GM21723 (cell line): ENCODE measurements around the gene SCUBE1.
"Not testable (repeated sequence)": the region's sequence is repeated elsewhere in the genome, so short reads cannot be mapped to it uniquely, and the experiment has no call there.

Experiments
- ATAC-seq: cut with Tn5 transposase; IDR thresholded peaks from one replicate; pipeline ENCODE4 v1.9.1; 2021; ENCODE audit warnings: mild to moderate bottlenecking, moderate library complexity; ENCODE audit not compliant: unreplicated experiment

The SCUBE1 gene

GRCh38 chr22:43360576-43360975 is 17.4 kb upstream of the SCUBE1 start:
- no peak for ATAC-seq

DNA sequence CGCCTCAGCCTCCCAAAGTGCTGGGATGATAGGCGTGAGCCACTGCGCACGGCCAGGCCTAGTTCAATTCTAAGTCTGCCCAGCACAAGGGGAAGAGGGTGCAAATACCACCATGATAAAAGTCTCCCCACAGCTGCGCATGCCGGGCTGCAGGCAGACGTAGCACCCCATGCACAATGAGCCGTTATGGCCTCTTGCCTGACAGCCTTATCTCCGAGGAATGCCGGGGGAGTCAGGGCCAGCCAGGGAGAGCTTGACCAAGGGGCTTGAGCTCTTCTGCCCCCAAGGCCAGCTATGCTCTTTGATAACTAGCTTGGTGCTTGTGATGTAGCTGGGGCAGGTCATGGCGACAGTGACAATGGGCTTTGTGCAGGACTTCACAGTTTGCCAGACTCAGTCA is 13.7 kb upstream of the SCUBE1 start:
- no peak for ATAC-seq

- not testable (repeated sequence) for ATAC-seq
These were observed 12.5 kb upstream of the SCUBE1 start for GRCh38 chr22:43355688-43356087.

DNA sequence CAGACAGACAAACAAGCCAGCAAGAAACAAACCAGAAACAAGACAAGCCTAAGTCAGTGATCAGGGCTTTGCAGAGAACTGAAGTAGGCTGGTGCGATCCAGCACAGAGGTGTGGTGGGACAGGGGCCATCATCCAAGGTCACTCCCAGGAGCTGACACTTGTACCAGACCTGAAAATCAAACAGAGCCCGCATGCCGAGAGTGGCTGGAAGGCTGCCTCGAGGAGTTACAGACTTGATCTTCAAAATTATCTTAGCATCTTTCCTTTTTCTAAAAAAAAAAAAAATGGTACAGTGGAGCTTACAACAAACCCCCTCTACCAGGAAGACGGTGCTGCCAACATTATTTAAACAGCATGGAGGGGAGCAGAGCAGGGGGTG is 8.8 kb upstream of the SCUBE1 start:
- no peak for ATAC-seq

- ATAC-seq = no peak
These were observed 6.5 kb upstream of the SCUBE1 start for GRCh38 chr22:43349636-43350035.

DNA sequence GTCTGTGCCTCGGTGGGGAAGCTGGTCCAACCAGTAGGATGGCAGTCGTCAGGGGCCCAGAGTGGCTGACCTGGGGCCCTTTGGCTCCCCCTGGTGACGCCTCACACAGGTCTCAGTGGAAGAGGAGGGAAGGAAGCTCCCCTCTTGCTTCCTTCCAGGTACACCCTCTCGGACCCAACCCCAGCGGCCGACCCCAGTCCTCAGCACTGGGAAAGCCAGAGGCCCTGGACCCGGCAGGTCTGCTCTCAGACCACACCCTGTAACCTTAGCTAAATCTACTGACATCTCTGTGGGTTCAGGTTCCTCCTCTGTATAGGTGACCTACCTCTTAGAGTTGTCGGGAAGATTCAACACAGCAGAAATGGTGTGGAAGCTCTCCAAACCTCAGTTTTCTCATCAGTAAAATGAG is 3.4 kb upstream of the SCUBE1 start:
- no peak for ATAC-seq

- no peak for ATAC-seq
These were observed 2.7 kb upstream of the SCUBE1 start for GRCh38 chr22:43345761-43346301.

GRCh38 chr22:43345356-43345755 is 2.2 kb upstream of the SCUBE1 start:
- no peak for ATAC-seq

GRCh38 chr22:43344520-43344787 is 1.3 kb upstream of the SCUBE1 start:
- ATAC-seq = no peak

- ATAC-seq = no peak
These were observed 723 bp upstream of the SCUBE1 start for GRCh38 chr22:43343670-43344519.

DNA sequence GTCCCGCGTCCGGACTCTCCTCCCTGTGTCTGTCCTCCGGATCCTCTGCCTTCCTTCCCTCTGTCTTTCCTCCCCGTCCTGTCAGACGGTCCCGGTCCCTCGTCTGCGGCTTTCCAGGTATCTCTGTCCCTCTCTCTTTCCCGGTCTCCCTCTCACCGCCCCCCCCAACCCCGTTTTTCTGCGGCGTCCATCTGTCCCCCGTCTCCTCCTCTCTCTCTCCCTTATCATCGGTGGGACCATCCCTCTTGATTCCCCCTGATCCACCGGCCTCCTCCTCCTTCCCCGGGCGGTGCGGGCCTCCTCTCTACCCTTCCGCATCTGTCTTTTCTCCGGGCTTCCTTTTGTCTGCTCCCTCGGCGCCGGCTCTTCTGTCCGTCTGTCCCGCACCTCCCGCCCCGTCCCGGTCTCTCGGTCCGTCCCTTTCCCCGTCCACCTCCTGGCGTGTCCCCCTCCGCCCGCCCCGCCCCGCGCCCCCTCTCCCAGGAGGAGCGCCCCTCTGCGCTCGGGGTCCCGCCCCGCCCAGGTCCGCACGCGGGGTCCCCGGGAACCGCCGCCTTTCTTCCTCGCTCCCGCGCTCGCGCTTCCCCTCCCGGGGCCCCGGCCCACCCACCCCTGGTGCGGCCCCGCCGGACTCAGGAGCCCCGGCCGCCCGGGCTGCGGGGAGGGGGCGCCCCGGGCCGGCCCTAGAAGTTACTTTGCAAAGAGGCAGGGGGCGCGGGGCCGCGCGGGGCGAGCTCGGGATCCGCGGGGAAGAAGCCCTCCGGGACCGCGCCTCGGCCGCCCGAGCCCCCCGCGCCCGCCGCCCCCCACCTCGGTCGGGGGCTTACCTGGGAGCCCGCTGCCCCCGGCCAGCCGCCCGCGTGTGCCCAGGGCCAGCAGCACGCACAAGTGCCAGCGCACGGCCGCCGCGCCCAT is 568 bp downstream of the SCUBE1 start:
- ATAC-seq = no peak

GRCh38 chr22:43341565-43341964 is 1.6 kb downstream of the SCUBE1 start:
- ATAC-seq = no peak

- no peak for ATAC-seq
These were observed 4.3 kb downstream of the SCUBE1 start for GRCh38 chr22:43338766-43339345.

DNA sequence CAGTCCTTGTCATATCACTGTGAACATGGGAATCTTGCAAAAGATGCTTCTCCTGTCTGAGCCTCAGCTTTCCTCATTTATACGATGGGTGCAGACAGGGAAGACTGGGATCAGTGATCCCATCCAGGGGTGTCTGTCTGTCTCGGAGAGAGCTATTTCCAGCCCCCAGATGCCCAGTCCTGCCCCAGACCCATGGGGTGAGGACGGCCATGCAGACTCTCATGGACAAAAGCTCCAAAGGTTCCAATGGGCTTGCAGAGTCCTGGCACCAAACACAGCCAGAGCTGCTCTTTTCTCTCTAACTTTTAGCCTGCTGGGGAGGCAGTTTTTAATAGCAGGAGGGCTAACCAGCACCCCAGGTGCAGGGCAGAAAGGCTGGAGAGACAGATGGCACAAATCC is 5.2 kb downstream of the SCUBE1 start:
- no peak for ATAC-seq

- ATAC-seq = no peak
These were observed 5.8 kb downstream of the SCUBE1 start for GRCh38 chr22:43337385-43337784.

DNA sequence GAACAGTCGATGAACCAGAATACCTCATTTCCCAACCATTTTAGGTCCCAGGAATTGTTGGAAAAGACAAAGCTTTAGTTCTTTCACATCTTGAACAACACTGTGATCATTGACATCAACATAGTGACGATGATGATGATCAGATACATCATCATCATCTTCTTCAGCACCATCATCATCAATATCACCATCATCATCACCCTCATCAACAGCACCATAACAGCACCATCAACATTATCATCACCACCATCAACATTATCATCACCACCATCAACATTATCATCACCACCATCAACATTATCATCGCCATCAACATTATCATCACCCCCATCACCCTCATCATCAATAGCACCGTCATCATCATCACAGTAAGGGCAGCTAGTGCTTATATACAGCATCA is 8.8 kb downstream of the SCUBE1 start:
- ATAC-seq = no peak

DNA sequence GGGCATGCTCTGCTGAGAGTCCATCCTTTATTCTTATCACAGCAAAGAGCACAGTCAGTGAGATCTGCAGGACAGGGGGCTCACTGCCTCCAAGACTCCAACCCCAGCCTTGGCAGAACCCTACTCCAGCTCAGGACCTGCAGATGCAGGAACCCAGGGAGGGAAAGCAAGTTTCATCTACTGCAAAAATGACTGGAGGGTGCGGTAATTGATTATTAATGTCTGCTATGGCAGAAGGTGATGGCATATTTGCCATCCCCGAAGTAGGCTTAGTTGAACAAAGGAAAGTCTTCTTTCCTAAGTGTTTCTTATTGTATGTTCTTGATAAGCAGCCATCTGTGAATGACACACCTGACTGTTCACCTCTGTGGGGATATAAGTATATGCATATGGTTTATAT is 9.2 kb downstream of the SCUBE1 start:
- ATAC-seq = no peak

GRCh38 chr22:43333156-43333555 is 10.0 kb downstream of the SCUBE1 start:
- ATAC-seq = no peak

- no peak for ATAC-seq
These were observed 11.5 kb downstream of the SCUBE1 start for GRCh38 chr22:43331698-43332097.

DNA sequence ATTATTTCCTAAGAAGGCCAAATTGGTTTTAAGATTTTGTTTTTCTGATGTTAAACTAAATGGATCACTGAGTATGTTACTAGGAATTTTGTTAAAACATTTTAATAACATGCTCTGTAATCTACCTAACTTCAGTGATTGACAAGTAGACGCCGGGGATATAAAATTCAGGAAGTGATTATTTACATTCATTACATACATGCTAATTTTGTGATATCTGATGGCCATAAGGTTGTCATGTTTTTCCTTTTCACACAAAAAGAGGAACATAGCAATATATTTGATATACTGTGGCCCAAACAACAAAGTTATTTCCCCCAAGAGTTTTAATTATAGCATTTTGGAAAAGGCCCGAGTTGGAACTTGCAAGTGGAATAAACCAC is 12.1 kb downstream of the SCUBE1 start:
- ATAC-seq = no peak

DNA sequence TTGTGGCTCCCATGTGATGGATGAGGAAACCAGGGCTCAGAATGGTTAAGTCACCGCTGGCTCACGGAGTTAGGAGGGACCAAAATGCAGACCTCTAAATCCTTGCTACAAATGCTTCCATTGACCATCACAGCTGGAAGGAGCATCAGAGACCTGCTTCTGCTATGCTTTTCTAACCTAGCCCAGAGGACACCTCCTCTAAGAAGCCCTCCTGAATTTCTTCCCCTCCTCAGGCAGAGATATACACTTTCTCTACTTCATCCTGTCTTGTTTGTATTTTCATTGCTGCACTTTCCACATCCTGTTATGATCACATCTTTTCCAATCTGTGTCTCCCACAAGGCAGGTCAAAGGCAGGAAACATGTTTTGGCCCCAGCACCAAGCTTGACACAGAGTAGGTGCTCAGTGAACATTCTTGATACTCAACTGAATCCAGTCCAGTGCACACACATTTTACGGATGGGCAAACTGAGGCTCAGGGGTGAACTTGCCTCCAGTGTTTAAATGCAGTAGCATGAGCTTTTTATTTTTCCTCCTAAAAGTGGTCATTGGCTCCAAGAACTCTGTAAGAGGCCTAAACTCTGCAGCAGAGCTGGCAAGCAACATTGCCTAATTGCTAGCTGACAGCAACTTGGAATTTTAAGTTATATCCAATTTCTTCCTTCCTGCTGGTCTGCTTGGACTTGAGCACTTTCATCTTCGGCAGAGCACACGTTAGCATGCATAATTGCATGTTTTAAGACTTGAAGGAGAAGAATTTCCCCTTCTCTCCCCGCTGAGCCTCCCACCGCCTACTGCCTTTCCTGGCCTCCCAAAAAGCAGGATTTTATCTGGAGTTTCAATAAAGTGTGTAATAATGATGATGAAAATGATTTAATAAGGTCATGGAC is 12.7 kb downstream of the SCUBE1 start:
- no peak for ATAC-seq
